ENCODE results near the gene MIX23. TPM values are rescaled to one million over a fixed set of nuclear protein-coding genes. Genes with fewer than 3 reads are reported as not detected.

MIX23 gene
- total RNA-seq, 4 donors from 2014 or later, result 6.1 to 19.3 (median 12.0) TPM

DNA sequence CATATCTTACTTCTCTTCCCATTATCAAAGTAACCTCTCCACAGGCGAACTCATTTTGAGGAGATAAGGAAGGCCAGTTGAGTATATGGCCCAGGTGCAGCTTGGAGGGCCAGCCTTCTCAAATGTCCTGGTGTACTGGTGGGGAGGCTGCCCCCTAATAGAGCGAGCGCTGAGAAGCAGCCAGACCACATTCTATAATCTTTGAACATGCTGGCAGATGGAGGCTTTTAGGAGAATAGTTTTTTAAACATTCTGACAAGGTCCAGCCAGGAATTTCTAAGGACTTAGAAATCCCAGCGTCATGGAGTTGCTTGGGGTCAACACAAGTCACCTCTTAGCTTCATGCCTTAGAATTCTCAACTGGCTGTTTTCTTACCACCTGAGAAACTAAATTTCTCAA is 27.1 kb upstream of the MIX23 start:
- 92 to 95% methylated on average over 4 of the region's 4 CpGs for WGBS, 2 donors
- no peak overlapping the region for H3K4me3 ChIP-seq (ENCODE audit: low read depth, poor library complexity, severe bottlenecking)
- intact Hi-C loops (cut with DNase I; ENCODE audit: low total_unique reads), result no loop called here
- TF ChIP-seq, protein P1, sequence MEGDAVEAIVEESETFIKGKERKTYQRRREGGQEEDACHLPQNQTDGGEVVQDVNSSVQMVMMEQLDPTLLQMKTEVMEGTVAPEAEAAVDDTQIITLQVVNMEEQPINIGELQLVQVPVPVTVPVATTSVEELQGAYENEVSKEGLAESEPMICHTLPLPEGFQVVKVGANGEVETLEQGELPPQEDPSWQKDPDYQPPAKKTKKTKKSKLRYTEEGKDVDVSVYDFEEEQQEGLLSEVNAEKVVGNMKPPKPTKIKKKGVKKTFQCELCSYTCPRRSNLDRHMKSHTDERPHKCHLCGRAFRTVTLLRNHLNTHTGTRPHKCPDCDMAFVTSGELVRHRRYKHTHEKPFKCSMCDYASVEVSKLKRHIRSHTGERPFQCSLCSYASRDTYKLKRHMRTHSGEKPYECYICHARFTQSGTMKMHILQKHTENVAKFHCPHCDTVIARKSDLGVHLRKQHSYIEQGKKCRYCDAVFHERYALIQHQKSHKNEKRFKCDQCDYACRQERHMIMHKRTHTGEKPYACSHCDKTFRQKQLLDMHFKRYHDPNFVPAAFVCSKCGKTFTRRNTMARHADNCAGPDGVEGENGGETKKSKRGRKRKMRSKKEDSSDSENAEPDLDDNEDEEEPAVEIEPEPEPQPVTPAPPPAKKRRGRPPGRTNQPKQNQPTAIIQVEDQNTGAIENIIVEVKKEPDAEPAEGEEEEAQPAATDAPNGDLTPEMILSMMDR (IDR thresholded peaks at IDR 0.05), result no peak
- TF ChIP-seq POLR2A (IDR thresholded peaks at IDR 0.05), result no peak
- no peak for DNase-seq (ENCODE audit: low spot score in 2 of 2)

DNA sequence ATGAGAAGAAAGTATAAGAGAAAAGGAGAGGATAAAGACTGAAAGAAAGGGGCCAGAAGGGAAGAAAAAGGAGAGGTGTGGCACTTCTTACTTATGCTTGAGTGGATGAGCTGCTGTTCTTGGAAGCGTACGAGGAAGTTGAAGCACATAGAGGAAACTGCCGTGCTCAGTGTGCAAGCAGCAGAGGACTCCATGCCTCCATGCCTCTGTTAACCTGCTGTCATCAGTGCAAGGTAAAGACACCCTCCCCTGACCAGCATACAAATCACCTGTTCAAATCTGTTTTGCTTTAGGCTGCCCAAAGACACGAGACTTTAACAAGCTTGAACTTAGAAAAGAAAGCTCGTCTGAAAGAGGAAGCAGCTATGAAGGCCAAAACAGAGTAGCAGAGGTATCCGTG is 26.4 kb upstream of the MIX23 start:
- TF ChIP-seq POLR2A (IDR thresholded peaks at IDR 0.05), result no peak
- TF ChIP-seq, protein P1 (IDR thresholded peaks at IDR 0.05), result no peak
- 66 to 75% methylated on average over 6 of the region's 6 CpGs for WGBS, 2 donors
- H3K4me3 ChIP-seq (ENCODE audit: low read depth, poor library complexity, severe bottlenecking), result no peak overlapping the region
- intact Hi-C loops (cut with DNase I; ENCODE audit: low total_unique reads), result loop anchor here (10.0 kb wide), 1 partner anchor 275 kb away; the partner anchor contains the start of gene PARP14
- DNase-seq (ENCODE audit: low spot score in 2 of 2), result no peak

DNA sequence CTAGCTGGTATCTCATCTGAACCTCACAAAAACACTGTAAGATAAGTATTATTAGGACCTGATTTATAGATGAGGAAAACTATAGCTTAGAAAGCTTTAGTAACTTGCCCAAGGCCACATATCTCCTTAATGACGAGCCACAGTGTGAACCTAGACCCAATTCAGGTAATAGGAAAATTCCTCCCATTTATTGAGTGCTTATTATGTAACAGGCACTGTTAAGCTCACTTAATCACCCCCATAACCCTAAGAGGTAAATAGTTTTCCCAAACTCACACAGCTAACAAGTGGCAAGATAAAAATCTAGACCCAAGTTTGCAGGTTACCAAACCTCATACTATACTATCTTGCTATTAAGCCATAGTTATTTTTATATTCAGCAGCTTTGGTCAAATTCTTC is 24.9 kb upstream of the MIX23 start:
- TF ChIP-seq, protein P1 (IDR thresholded peaks at IDR 0.05), result no peak
- TF ChIP-seq POLR2A (IDR thresholded peaks at IDR 0.05), result no peak
- no peak overlapping the region for H3K4me3 ChIP-seq (ENCODE audit: low read depth, poor library complexity, severe bottlenecking)
- intact Hi-C loops (cut with DNase I; ENCODE audit: low total_unique reads), result loop anchor here (10.0 kb wide), 1 partner anchor 277 kb away; the partner anchor contains the start of gene PARP14
- WGBS, 2 donors, result 76 to 86% methylated on average over 1 of the region's 1 CpG
- no peak for DNase-seq (ENCODE audit: low spot score in 2 of 2)

DNA sequence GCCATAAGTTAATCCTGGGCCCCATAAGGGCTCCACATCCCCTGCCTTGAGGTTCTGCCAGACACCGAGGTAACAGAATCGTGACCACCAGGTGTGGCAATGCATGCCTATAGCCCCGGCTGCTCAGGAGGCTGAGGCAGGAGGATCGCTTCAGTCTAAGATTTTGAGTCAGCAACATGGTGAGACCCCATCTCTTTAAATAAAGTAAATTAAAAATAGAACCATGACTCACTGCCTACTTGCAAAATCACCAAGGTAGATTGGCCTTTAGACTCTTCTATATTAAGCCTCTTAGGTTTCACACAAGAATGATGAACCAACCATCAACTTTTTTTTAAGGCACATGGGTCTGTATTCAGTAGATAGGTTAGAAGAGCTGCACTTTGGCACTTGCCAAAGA is 23.2 kb upstream of the MIX23 start:
- TF ChIP-seq POLR2A (IDR thresholded peaks at IDR 0.05), result no peak
- TF ChIP-seq, protein P1 (IDR thresholded peaks at IDR 0.05), result no peak
- intact Hi-C loops (cut with DNase I; ENCODE audit: low total_unique reads), result loop anchor here (10.0 kb wide), 1 partner anchor 279 kb away; the partner anchor contains the start of gene PARP14

DNA sequence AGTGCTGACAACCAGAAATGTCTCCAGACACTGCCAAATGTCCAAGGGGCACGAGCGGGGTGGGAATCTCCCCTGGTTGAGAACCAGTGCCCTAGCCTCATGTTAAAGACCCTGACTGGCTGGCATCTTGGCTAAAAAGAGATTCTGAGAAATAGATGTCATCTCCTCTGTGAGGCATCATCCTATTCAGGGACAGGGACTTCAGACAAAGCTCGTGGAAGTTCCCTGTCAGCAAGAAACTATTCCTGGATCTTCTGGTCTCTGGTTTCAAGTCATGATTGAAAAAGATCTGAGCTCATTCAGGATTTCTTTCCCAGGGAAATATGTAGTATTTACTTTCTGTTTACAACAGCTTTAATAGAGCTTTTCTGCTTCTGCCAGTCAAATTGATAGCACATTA is 22.0 kb upstream of the MIX23 start:
- 94 to 97% methylated on average over 3 of the region's 3 CpGs for WGBS, 2 donors
- intact Hi-C loops (cut with DNase I; ENCODE audit: low total_unique reads), result loop anchor here (10.0 kb wide), 1 partner anchor 280 kb away; the partner anchor contains the start of gene PARP14
- no peak overlapping the region for H3K4me3 ChIP-seq (ENCODE audit: low read depth, poor library complexity, severe bottlenecking)
- no peak for DNase-seq (ENCODE audit: low spot score in 2 of 2)
- TF ChIP-seq, protein P1 (IDR thresholded peaks at IDR 0.05), result no peak
- TF ChIP-seq POLR2A (IDR thresholded peaks at IDR 0.05), result no peak

More for the DNA sequence above, 23.2 kb upstream of the MIX23 start:
- 95 to 98% methylated on average over 4 of the region's 4 CpGs for WGBS, 2 donors
- H3K4me3 ChIP-seq (ENCODE audit: low read depth, poor library complexity, severe bottlenecking), result no peak overlapping the region
- no peak for DNase-seq (ENCODE audit: low spot score in 2 of 2)

DNA sequence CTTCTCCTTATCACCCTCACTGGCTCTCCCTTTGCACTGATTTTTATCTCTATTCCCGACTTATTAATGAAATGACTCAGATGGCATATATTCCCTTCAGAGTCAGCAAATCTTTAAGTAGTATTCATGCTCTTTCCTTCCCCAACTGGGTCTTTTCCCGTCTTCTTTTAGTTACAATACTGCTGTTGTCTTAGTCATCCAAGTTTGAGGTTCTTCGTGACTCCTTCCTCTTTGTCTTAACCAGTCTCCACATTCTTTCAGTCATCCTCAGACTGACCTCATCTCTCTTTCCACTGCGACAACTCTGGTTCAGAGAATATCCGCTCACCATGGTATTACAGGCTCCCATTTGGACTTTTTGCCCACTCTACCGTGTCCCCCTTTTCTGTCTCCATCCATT is 20.5 kb upstream of the MIX23 start:
- intact Hi-C loops (cut with DNase I; ENCODE audit: low total_unique reads), result loop anchor here (10.0 kb wide), 1 partner anchor 281 kb away; the partner anchor contains the start of gene PARP14
- TF ChIP-seq, protein P1 (IDR thresholded peaks at IDR 0.05), result no peak
- no peak for TF ChIP-seq POLR2A (IDR thresholded peaks at IDR 0.05)
- no peak for DNase-seq (ENCODE audit: low spot score in 2 of 2)
- no peak overlapping the region for H3K4me3 ChIP-seq (ENCODE audit: low read depth, poor library complexity, severe bottlenecking)
- 81 to 82% methylated on average over 6 of the region's 6 CpGs for WGBS, 2 donors
